ENCODE data around the gene ZNF440.
"Not testable (repeated sequence)": the region's sequence is repeated elsewhere in the genome, so short reads cannot be mapped to it uniquely, and the experiment has no call there.

Gene ZNF440

DNA sequence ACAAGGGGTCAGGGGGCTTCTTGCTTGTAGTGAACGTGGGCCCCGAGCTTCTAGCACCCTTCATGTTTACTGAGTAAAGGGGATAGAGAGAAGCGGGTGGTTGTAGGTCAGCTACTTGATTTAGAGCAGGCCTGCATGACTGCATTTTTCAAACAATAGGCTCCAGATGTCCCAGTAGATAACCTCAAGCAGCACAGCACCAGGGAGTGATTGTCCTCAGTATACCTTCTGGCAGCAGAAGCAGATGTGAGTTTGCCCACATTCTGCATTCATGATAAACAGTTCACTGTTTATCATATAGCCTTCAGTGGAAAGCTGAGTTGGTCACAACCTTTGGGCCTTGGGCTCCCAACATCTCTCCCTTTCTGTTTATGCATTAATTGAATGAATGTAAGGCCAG is 39.3 kb downstream of the ZNF440 start:
- no peak overlapping the region for H3K9ac ChIP-seq (ENCODE audit: low read depth in 1 of 2, low read length in 2 of 2)
- peaks cover 0 to 2% of the 10 kb centered on the region in 2 donors for H3K9me3 ChIP-seq (ENCODE audit: control insufficient read depth in 2 of 2, low read length in 2 of 2)
- H3K27me3 ChIP-seq (ENCODE audit: control insufficient read depth in 2 of 2, insufficient read depth in 2 of 2, low read length in 2 of 2), result no peaks in the 10 kb centered on the region
- no peak overlapping the region for H3K4me3 ChIP-seq (ENCODE audit: low read length in 2 of 2)
- peaks cover 11 to 13% of the 10 kb centered on the region in 2 donors for H3K4me1 ChIP-seq (ENCODE audit: control insufficient read depth in 2 of 2, insufficient read depth in 2 of 2, low read length in 2 of 2)
- H3K27ac ChIP-seq (ENCODE audit: low read depth in 2 of 2, low read length in 2 of 2), result no peak overlapping the region
- peaks cover 0 to 4% of the 10 kb centered on the region in 2 donors for H3K36me3 ChIP-seq (ENCODE audit: control insufficient read depth in 2 of 2, insufficient read depth in 2 of 2, low read length in 2 of 2)

DNA sequence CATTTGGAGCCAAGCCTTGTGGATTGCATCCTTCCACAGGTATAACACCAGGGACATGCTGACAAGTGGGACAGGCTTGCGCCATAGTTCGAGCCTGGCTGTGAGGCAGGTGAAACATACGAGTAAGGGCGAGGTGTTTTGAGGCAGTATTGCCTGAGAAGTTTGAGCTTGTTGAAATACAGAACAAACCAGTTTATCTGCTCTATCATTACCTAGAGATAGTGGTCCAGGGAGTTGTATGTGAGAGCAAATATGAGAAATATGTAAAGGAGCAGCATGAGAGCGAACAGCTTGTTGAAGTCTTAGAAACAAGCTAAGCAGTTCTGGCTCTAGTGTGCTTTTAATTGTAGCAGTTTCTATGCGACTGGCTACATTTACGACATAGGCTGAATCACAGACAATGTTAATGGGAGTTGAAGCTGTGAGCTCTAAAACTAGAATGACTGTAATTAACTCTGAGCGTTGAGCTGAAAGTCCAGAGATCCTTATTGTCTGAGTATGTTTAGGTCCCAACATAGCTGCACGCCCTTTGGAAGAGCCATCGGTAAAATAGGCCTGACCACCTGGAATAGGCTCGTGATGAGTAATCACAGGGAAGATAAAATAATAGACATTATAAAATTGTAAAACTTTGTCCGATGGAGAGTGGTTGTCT is 42.6 kb downstream of the ZNF440 start:
- Histone ChIP-seq H3K9ac (ENCODE audit: low read depth in 1 of 2, low read length in 2 of 2) (peak overlapping the region in 1 of 2 donors; percentile 24), H3K9me3 (ENCODE audit: control insufficient read depth in 2 of 2, low read length in 2 of 2) (peaks cover 2 to 4% of the 10 kb centered on the region in 2 donors), H3K4me1 (ENCODE audit: control insufficient read depth in 2 of 2, insufficient read depth in 2 of 2, low read length in 2 of 2) (peaks cover 7 to 8% of the 10 kb centered on the region in 2 donors), H3K4me3 (ENCODE audit: low read length in 2 of 2) (peak overlapping the region; percentile 3 to 41), H3K27ac (ENCODE audit: low read depth in 2 of 2, low read length in 2 of 2) (peak overlapping the region; percentile 70 to 78), H3K27me3 (ENCODE audit: control insufficient read depth in 2 of 2, insufficient read depth in 2 of 2, low read length in 2 of 2) (no peaks in the 10 kb centered on the region), H3K36me3 (ENCODE audit: control insufficient read depth in 2 of 2, insufficient read depth in 2 of 2, low read length in 2 of 2) (peaks cover 0 to 4% of the 10 kb centered on the region in 2 donors)

DNA sequence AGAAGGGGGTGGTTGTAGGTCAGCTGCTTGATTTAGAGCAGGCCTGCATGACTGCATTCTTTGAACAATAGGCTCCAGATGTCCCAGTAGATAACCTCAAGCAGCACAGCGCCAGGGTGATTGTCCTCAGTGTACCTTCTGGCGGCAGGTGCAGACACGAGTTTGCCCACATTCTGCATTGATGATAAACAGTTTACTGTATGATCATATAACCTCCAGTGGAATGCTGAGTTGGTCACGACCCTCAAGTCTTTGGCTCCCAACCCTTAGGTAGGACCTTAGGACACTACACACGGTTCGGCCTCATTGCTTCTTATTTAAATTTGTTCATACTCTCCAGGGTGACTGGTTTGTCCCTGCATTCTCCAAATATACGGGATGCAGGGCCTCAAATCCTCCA is 46.6 kb downstream of the ZNF440 start:
- Histone ChIP-seq H3K27ac (ENCODE audit: low read depth in 2 of 2, low read length in 2 of 2) (no peak overlapping the region), H3K9me3 (ENCODE audit: control insufficient read depth in 2 of 2, low read length in 2 of 2) (peaks cover 8% of the 10 kb centered on the region in 2 donors), H3K4me3 (ENCODE audit: low read length in 2 of 2) (no peak overlapping the region), H3K4me1 (ENCODE audit: control insufficient read depth in 2 of 2, insufficient read depth in 2 of 2, low read length in 2 of 2) (peaks cover 5 to 6% of the 10 kb centered on the region in 2 donors), H3K36me3 (ENCODE audit: control insufficient read depth in 2 of 2, insufficient read depth in 2 of 2, low read length in 2 of 2) (peaks cover 0 to under 1% of the 10 kb centered on the region in 2 donors), H3K9ac (ENCODE audit: low read depth in 1 of 2, low read length in 2 of 2) (no peak overlapping the region), H3K27me3 (ENCODE audit: control insufficient read depth in 2 of 2, insufficient read depth in 2 of 2, low read length in 2 of 2) (no peaks in the 10 kb centered on the region)

DNA sequence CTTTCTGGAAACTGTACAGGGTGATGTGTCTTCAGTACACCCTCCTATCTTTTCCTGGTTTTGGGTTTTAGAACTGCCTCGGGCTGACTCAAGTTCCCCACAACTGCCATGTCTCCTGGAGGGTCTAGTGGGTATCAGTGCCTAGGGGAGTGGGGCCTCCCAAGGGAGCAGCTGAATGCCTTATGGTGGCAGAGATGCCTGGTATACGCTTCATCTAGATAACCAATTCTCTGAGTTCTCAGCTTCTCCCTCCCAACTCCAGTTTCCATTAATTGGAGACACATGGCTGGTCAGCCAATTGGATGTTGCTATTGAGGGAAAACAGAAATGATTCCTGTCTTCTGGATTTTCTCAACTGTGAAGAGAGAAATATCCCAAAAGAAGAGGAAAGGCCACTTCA is 47.2 kb downstream of the ZNF440 start:
- Histone ChIP-seq H3K9me3 (ENCODE audit: control insufficient read depth in 2 of 2, low read length in 2 of 2) (peaks cover 8 to 11% of the 10 kb centered on the region in 2 donors), H3K9ac (ENCODE audit: low read depth in 1 of 2, low read length in 2 of 2) (no peak overlapping the region), H3K27me3 (ENCODE audit: control insufficient read depth in 2 of 2, insufficient read depth in 2 of 2, low read length in 2 of 2) (no peaks in the 10 kb centered on the region), H3K4me3 (ENCODE audit: low read length in 2 of 2) (no peak overlapping the region), H3K4me1 (ENCODE audit: control insufficient read depth in 2 of 2, insufficient read depth in 2 of 2, low read length in 2 of 2) (peaks cover 3 to 4% of the 10 kb centered on the region in 2 donors), H3K27ac (ENCODE audit: low read depth in 2 of 2, low read length in 2 of 2) (no peak overlapping the region), H3K36me3 (ENCODE audit: control insufficient read depth in 2 of 2, insufficient read depth in 2 of 2, low read length in 2 of 2) (peaks cover 0 to 4% of the 10 kb centered on the region in 2 donors)

DNA sequence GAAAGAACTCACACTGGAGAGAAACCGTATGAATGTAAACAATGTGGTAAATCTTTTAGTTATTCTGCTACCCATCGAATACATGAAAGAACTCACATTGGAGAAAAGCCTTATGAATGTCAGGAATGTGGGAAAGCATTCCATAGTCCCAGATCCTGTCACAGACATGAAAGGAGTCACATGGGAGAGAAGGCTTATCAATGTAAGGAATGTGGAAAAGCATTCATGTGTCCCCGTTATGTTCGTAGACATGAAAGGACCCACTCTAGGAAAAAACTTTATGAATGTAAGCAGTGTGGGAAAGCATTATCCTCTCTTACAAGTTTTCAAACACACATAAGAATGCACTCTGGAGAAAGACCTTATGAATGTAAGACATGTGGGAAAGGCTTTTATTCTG is 53.7 kb downstream of the ZNF440 start:
- peaks cover 20 to 23% of the 10 kb centered on the region in 2 donors for H3K36me3 ChIP-seq (ENCODE audit: control insufficient read depth in 2 of 2, insufficient read depth in 2 of 2, low read length in 2 of 2)
- not testable (repeated sequence) for H3K9ac ChIP-seq (ENCODE audit: low read depth in 1 of 2, low read length in 2 of 2); H3K27me3 ChIP-seq (ENCODE audit: control insufficient read depth in 2 of 2, insufficient read depth in 2 of 2, low read length in 2 of 2); H3K4me1 ChIP-seq (ENCODE audit: control insufficient read depth in 2 of 2, insufficient read depth in 2 of 2, low read length in 2 of 2); H3K27ac ChIP-seq (ENCODE audit: low read depth in 2 of 2, low read length in 2 of 2); H3K4me3 ChIP-seq (ENCODE audit: low read length in 2 of 2)
- H3K9me3 ChIP-seq (ENCODE audit: control insufficient read depth in 2 of 2, low read length in 2 of 2), result peaks cover 35 to 42% of the 10 kb centered on the region in 2 donors

DNA sequence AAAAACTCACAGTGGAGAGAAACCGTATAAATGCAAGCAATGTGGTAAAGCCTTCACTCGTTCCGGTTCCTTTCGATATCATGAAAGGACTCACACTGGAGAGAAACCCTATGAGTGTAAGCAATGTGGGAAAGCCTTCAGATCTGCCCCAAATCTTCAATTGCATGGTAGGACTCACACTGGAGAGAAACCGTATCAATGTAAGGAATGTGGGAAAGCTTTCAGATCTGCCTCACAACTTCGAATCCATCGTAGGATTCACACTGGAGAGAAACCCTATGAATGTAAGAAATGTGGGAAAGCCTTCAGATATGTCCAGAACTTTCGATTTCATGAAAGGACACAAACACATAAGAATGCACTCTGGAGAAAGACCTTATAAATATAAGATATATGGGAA is 54.1 kb downstream of the ZNF440 start:
- Histone ChIP-seq H3K9me3 (ENCODE audit: control insufficient read depth in 2 of 2, low read length in 2 of 2) (peaks cover 35 to 42% of the 10 kb centered on the region in 2 donors), H3K4me1 (ENCODE audit: control insufficient read depth in 2 of 2, insufficient read depth in 2 of 2, low read length in 2 of 2) (no peaks in the 10 kb centered on the region), H3K27ac (ENCODE audit: low read depth in 2 of 2, low read length in 2 of 2) (no peak overlapping the region), H3K36me3 (ENCODE audit: control insufficient read depth in 2 of 2, insufficient read depth in 2 of 2, low read length in 2 of 2) (peaks cover 20 to 23% of the 10 kb centered on the region in 2 donors), H3K9ac (ENCODE audit: low read depth in 1 of 2, low read length in 2 of 2) (no peak overlapping the region), H3K4me3 (ENCODE audit: low read length in 2 of 2) (no peak overlapping the region), H3K27me3 (ENCODE audit: control insufficient read depth in 2 of 2, insufficient read depth in 2 of 2, low read length in 2 of 2) (no peaks in the 10 kb centered on the region)

DNA sequence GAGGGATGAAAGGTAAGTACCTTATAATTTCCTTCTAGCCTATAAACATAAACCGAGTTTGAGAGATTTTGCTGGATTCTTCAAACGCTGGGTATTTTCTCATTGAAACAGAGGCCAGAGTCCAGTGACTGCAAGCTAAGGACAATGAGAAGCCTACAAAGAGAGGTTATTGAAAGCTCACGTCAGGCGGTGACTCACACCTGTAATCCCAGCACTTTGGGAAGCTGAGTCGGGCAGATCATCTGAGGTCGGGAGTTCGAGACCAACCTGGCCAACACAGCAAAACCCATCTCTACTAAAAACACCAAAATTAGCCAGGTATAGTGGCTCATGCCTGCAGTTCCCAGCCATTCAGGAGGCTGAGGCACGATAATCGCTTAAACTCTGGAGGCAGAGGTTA is 58.6 kb downstream of the ZNF440 start:
- H3K4me3 ChIP-seq (ENCODE audit: low read length in 2 of 2), result no peak overlapping the region
- no peaks in the 10 kb centered on the region for H3K4me1 ChIP-seq (ENCODE audit: control insufficient read depth in 2 of 2, insufficient read depth in 2 of 2, low read length in 2 of 2)
- no peak overlapping the region for H3K9ac ChIP-seq (ENCODE audit: low read depth in 1 of 2, low read length in 2 of 2)

DNA sequence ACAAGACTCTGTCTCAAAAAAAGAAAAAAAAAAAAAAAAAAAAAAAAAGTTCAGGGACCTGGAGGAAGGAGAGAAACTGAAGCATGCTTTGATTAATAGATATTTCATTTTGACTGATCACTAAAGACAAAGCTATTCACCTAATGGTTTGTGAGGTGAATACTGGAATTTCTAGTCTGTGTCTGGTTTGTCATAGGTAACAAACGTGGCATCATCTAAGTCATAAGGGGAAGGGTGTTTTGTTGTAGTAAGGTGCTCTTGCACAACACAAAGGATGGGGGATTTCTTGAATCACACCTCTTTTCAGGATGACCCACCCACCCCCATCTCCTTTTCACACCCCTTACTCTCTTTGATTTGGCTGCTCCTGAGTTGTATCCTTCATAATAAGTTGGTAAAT is 59.7 kb downstream of the ZNF440 start:
- Histone ChIP-seq H3K36me3 (ENCODE audit: control insufficient read depth in 2 of 2, insufficient read depth in 2 of 2, low read length in 2 of 2) (peaks cover 0 to 4% of the 10 kb centered on the region in 2 donors), H3K9me3 (ENCODE audit: control insufficient read depth in 2 of 2, low read length in 2 of 2) (peaks cover 11 to 13% of the 10 kb centered on the region in 2 donors), H3K4me1 (ENCODE audit: control insufficient read depth in 2 of 2, insufficient read depth in 2 of 2, low read length in 2 of 2) (no peaks in the 10 kb centered on the region), H3K27me3 (ENCODE audit: control insufficient read depth in 2 of 2, insufficient read depth in 2 of 2, low read length in 2 of 2) (no peaks in the 10 kb centered on the region), H3K4me3 (ENCODE audit: low read length in 2 of 2) (no peak overlapping the region), H3K9ac (ENCODE audit: low read depth in 1 of 2, low read length in 2 of 2) (no peak overlapping the region), H3K27ac (ENCODE audit: low read depth in 2 of 2, low read length in 2 of 2) (no peak overlapping the region)

More for the DNA sequence above, 58.6 kb downstream of the ZNF440 start:
- H3K27me3 ChIP-seq (ENCODE audit: control insufficient read depth in 2 of 2, insufficient read depth in 2 of 2, low read length in 2 of 2), result no peaks in the 10 kb centered on the region
- H3K9me3 ChIP-seq (ENCODE audit: control insufficient read depth in 2 of 2, low read length in 2 of 2), result peaks cover 22 to 24% of the 10 kb centered on the region in 2 donors
- no peak overlapping the region for H3K27ac ChIP-seq (ENCODE audit: low read depth in 2 of 2, low read length in 2 of 2)
- peaks cover 7 to 11% of the 10 kb centered on the region in 2 donors for H3K36me3 ChIP-seq (ENCODE audit: control insufficient read depth in 2 of 2, insufficient read depth in 2 of 2, low read length in 2 of 2)

DNA sequence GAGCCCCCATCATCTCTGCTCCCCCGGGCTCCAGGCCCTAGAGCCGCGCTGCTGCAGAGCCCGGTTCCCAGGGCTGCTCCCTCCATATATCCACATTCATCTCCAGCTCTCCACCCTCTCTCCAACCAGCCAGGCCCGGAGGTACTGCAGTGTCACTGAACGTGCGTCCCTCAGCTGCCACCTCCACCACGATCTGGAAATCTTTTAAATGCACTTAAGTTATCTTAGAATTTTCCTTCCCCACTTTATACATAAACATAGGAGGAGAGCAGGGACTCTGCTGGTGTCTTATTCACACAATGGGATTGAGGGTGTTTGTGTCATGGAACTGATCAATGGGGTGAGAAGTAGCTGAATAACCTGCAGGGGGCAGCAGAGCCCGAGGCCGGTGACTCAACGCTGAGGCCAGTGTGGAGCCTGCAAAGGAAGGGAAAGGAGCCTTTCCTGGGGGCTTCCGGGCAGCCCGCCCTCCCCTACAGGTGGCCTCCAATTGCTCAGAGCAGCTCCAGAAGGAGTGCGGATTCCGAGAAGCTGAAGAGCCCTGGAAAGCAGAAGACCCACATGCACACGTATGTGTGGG is 65.7 kb downstream of the ZNF440 start:
- H3K9ac ChIP-seq (ENCODE audit: low read depth in 1 of 2, low read length in 2 of 2); H3K4me1 ChIP-seq (ENCODE audit: control insufficient read depth in 2 of 2, insufficient read depth in 2 of 2, low read length in 2 of 2); H3K27ac ChIP-seq (ENCODE audit: low read depth in 2 of 2, low read length in 2 of 2); H3K36me3 ChIP-seq (ENCODE audit: control insufficient read depth in 2 of 2, insufficient read depth in 2 of 2, low read length in 2 of 2); H3K27me3 ChIP-seq (ENCODE audit: control insufficient read depth in 2 of 2, insufficient read depth in 2 of 2, low read length in 2 of 2); H3K9me3 ChIP-seq (ENCODE audit: control insufficient read depth in 2 of 2, low read length in 2 of 2); H3K4me3 ChIP-seq (ENCODE audit: low read length in 2 of 2): not testable (repeated sequence)

DNA sequence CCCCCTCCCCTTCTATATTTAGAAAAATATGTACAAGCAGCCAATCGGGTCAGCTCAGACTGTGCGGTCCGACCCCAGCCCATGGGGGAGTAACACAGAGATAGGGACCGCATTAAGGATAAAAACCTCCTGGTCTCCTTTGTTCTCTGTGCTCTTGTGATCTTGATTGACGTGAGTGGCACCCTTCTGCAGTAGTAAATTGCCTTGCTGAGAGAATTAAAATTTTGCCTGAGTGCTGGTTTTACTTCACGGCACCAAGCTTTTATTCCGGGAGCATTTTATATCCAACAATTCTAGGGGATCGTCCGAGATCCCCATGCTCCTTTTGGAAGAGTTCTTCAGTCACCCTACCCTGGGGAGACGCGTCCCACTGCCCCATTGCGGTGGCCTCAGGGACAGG is 66.5 kb downstream of the ZNF440 start:
- no peak overlapping the region for H3K4me3 ChIP-seq (ENCODE audit: low read length in 2 of 2)
- no peaks in the 10 kb centered on the region for H3K27me3 ChIP-seq (ENCODE audit: control insufficient read depth in 2 of 2, insufficient read depth in 2 of 2, low read length in 2 of 2)
- no peak overlapping the region for H3K27ac ChIP-seq (ENCODE audit: low read depth in 2 of 2, low read length in 2 of 2)
- H3K9ac ChIP-seq (ENCODE audit: low read depth in 1 of 2, low read length in 2 of 2), result no peak overlapping the region
- H3K4me1 ChIP-seq (ENCODE audit: control insufficient read depth in 2 of 2, insufficient read depth in 2 of 2, low read length in 2 of 2), result no peaks in the 10 kb centered on the region
- H3K9me3 ChIP-seq (ENCODE audit: control insufficient read depth in 2 of 2, low read length in 2 of 2), result no peaks in the 10 kb centered on the region
- no peaks in the 10 kb centered on the region for H3K36me3 ChIP-seq (ENCODE audit: control insufficient read depth in 2 of 2, insufficient read depth in 2 of 2, low read length in 2 of 2)
